DOHH2 (cell line): ENCODE data around the gene KDM4F.

Experiments
- EZH2phosphoT487 ChIP-seq: fragments of 200-600 bp; sonication (generic); IDR thresholded peaks from 2 replicates; pipeline ENCODE4 v1.6.1; 2017; ENCODE audit warnings: borderline replicate concordance, mild to moderate bottlenecking, antibody characterized with exemption, low read length, moderate library complexity, mixed read lengths
- TF ChIP-seq, protein P1 (sequence below): fragments of 200-600 bp; sonication (generic); IDR thresholded peaks from one replicate; pipeline ENCODE4 v1.5.1; 2014; ENCODE audit warnings: antibody characterized with exemption, mild to moderate bottlenecking, low read depth, low read length; ENCODE audit not compliant: poor library complexity, severe bottlenecking

DNA sequence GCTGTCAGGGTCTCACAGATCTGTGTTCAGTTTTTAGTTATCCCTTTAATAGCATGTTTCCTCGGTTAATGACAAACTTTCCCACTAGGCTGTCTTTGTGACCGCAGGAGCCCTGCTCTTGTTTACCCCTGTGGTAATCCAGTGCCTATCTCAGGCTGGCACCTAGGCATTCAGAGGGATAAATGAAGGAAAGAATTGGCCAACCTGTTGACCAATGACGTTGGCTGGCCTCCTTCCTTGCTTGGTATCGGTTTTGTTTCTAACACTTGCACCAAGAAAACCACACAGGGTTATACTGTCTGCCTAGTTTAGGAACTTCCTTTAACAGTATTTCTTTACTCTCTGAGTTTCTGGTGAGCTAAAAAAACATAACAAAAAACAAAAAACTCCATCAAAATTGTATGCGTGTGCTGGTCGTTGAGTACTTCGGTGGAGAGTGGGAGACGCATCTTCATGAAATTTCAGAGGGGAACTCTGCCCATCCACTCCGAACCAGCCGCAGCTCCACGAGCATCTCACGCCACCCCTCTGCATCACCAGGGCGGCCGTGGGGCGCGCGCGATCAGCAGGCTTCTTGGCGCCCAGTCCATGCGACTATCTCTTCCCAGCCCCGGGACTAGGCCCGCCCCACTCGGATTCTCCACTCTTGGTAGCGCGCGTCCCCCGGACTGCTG lies 39.9 kb downstream of the KDM4F start:
- TF ChIP-seq, protein P1, sequence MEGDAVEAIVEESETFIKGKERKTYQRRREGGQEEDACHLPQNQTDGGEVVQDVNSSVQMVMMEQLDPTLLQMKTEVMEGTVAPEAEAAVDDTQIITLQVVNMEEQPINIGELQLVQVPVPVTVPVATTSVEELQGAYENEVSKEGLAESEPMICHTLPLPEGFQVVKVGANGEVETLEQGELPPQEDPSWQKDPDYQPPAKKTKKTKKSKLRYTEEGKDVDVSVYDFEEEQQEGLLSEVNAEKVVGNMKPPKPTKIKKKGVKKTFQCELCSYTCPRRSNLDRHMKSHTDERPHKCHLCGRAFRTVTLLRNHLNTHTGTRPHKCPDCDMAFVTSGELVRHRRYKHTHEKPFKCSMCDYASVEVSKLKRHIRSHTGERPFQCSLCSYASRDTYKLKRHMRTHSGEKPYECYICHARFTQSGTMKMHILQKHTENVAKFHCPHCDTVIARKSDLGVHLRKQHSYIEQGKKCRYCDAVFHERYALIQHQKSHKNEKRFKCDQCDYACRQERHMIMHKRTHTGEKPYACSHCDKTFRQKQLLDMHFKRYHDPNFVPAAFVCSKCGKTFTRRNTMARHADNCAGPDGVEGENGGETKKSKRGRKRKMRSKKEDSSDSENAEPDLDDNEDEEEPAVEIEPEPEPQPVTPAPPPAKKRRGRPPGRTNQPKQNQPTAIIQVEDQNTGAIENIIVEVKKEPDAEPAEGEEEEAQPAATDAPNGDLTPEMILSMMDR: no peak
- TF ChIP-seq EZH2phosphoT487: no peak
